ENCODE results near the gene MDC1. TPM values are rescaled to one million over a fixed set of nuclear protein-coding genes. Genes with fewer than 3 reads are reported as not detected.
A peak's percentile ranks its signal among the peaks of the same experiment; 100 is the strongest.

Gene MDC1
- polyA plus RNA-seq, 1 donor (not counting 4 experiments of a cell fraction or from before 2014, with no cell fraction given) = 6.9 TPM

DNA sequence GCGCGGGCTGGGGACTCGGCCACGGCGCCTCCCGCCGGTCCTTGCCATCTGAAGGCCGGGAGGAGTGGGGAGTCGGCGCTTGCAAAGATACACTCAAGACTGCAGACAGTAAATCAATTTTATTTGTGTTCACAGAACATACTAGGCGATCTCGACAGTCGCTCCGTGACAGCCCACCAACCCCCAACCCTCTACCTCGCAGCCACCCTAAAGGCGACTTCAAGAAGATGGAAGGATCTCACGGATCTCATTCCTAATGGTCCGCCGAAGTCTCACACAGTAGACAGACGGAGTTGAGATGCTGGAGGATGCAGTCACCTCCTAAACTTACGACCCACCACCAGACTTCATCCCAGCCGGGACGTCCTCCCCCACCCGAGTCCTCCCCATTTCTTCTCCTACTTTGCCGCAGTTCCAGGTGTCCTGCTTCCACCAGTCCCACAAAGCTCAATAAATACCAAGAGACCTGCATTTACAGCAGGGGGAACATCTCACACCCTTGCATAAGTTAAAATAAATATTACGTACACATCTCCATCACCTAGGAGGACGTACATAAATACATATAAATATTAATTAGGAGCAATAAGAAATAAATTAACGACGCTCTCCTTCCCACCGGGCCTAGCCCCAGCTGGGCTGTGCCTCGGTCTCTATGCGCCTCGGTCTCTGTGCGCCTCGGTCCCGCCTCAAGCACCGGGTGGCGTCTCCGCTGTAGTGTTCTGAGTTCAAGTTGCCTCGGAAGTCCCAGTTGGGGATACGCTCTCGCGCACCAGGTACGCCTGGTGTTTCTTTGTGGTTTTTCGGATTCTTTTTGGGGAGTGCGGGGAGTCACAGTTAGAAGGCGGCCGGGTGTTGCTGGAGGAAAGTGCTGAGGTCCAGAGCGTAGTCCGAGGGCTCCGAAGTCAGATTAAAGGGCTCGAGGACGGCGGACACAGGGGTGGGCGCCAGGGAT, 26.3 kb upstream of the MDC1 start:
- H2AFZ ChIP-seq (ENCODE audit: control insufficient read depth, low read length) = no peak overlapping the region
- no peaks in the 10 kb centered on the region for H3K27me3 ChIP-seq (ENCODE audit: control insufficient read depth, extremely low read depth, insufficient read depth, low read length)
- peaks cover 11% of the 10 kb centered on the region for H4K20me1 ChIP-seq (ENCODE audit: control insufficient read depth, extremely low read depth, insufficient read depth, low read length)
- H3K9ac ChIP-seq (ENCODE audit: control insufficient read depth, extremely low read depth, insufficient read depth, low read length) = peak overlapping the region; percentile 97
- no peak for DNase-seq (ENCODE audit: low read depth, low spot score)
- peak overlapping the region; percentile 72 for H3K4me2 ChIP-seq (ENCODE audit: control insufficient read depth, extremely low read depth, insufficient read depth, low read depth, low read length)
- H3K4me1 ChIP-seq (ENCODE audit: control insufficient read depth, extremely low read depth, insufficient read depth, low read length) = peaks cover 35% of the 10 kb centered on the region
- peaks cover 10% of the 10 kb centered on the region for H3K79me2 ChIP-seq (ENCODE audit: control insufficient read depth, insufficient read depth, low read length)
- no peaks in the 10 kb centered on the region for H3K9me3 ChIP-seq (ENCODE audit: control insufficient read depth, low read depth, low read length)
- FAIRE-seq = no peak
- dilution Hi-C loops (cut with MboI; ENCODE audit: extremely low pct_ligation_motif_present, low sequenced_read_pairs) = no loop called here
- H3K4me3 ChIP-seq (ENCODE audit: control insufficient read depth in 2 of 3, extremely low read depth in 1 of 3, insufficient read depth in 2 of 3, low read depth in 1 of 3, low read length in 3 of 3) = peak overlapping the region; percentile 71 to 98 (median 85)
- no peaks in the 10 kb centered on the region for H3K9me1 ChIP-seq (ENCODE audit: control insufficient read depth, extremely low read depth, insufficient read depth, low read length)
- H3K36me3 ChIP-seq (ENCODE audit: control insufficient read depth in 2 of 2, extremely low read depth in 1 of 2, insufficient read depth in 2 of 2, low read length in 2 of 2) = peaks cover 7 to 18% of the 10 kb centered on the region in 2 experiments
- peak overlapping the region; percentile 93 for H3K27ac ChIP-seq (ENCODE audit: control insufficient read depth, insufficient read depth, low read length)
- TF ChIP-seq, protein P1, sequence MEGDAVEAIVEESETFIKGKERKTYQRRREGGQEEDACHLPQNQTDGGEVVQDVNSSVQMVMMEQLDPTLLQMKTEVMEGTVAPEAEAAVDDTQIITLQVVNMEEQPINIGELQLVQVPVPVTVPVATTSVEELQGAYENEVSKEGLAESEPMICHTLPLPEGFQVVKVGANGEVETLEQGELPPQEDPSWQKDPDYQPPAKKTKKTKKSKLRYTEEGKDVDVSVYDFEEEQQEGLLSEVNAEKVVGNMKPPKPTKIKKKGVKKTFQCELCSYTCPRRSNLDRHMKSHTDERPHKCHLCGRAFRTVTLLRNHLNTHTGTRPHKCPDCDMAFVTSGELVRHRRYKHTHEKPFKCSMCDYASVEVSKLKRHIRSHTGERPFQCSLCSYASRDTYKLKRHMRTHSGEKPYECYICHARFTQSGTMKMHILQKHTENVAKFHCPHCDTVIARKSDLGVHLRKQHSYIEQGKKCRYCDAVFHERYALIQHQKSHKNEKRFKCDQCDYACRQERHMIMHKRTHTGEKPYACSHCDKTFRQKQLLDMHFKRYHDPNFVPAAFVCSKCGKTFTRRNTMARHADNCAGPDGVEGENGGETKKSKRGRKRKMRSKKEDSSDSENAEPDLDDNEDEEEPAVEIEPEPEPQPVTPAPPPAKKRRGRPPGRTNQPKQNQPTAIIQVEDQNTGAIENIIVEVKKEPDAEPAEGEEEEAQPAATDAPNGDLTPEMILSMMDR (optimal IDR thresholded peaks at IDR 0.05 in 1 of 3, IDR thresholded peaks at IDR 0.05 in 1 of 3, conservative IDR thresholded peaks at IDR 0.05 in 1 of 3; ENCODE audit: extremely low read depth in 1 of 3, insufficient read depth in 2 of 3, low read length in 3 of 3) = no peak
- TF ChIP-seq EZH2 (IDR thresholded peaks at IDR 0.05; ENCODE audit: low read length) = no peak

DNA sequence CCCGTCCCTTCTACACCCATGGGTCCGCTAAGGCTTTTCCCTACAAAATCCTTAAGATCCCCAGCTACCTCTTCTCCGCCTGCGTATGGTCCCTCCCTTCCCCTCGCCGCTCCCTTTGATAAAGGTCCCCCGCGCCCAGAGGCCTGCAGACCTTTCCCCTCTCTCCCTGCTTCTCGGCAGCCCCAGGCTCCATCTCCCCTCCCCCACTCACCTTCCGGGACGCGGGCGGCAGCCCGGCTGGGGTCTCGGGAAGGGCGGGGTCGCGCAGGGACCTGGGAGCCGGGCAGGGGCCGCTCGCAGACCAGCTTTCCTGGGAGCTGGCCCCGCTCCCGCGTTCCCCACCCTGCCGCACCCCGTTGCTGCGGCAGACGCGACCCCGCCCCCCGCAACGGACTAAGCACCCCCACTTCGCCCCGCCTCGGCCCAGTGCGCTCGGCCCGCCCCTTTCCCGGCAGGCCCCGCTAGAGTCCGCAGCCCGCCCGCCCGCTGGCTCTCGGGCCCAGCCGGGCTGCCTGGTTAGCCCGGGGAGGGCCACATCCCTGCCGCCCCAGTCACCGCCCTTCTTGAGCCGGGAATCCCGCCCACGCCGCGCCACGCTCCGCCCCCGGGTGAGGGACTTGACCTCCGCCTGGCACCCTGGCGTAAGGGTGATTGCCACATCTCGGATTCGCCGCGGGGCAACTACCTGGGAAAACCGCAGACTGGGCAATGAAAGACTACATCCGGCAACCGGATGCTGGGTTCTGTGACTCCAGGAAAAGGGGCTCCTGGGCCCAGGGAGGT, 25.4 kb upstream of the MDC1 start, which contains the start of gene FLOT1:
Gene FLOT1, minus strand, starts transcription at position 372 of the 783 bp plus-strand sequence. CDS start 498 bp downstream, outside the sequence.
- H3K9ac ChIP-seq (ENCODE audit: control insufficient read depth, extremely low read depth, insufficient read depth, low read length) = peak within 1 kb of the TSS; percentile 97
- dilution Hi-C loops (cut with MboI; ENCODE audit: extremely low pct_ligation_motif_present, low sequenced_read_pairs) = no loop called here
- H2AFZ ChIP-seq (ENCODE audit: control insufficient read depth, low read length) = no peak within 1 kb of the TSS

More for the DNA sequence above, 25.4 kb upstream of the MDC1 start, which contains the start of gene FLOT1:
- no peaks in the 10 kb centered on the region for H3K27me3 ChIP-seq (ENCODE audit: control insufficient read depth, extremely low read depth, insufficient read depth, low read length)
- no peak for TF ChIP-seq EZH2 (IDR thresholded peaks at IDR 0.05; ENCODE audit: low read length)
- TF ChIP-seq, protein P1 (optimal IDR thresholded peaks at IDR 0.05 in 1 of 3, IDR thresholded peaks at IDR 0.05 in 1 of 3, conservative IDR thresholded peaks at IDR 0.05 in 1 of 3; ENCODE audit: extremely low read depth in 1 of 3, insufficient read depth in 2 of 3, low read length in 3 of 3) = no peak
- H3K27ac ChIP-seq (ENCODE audit: control insufficient read depth, insufficient read depth, low read length) = peak within 1 kb of the TSS; percentile 93
- peak; percentile 77 for DNase-seq (ENCODE audit: low read depth, low spot score)
- H3K4me1 ChIP-seq (ENCODE audit: control insufficient read depth, extremely low read depth, insufficient read depth, low read length) = peaks cover 32% of the 10 kb centered on the region
- no peaks in the 10 kb centered on the region for H3K9me3 ChIP-seq (ENCODE audit: control insufficient read depth, low read depth, low read length)
- H3K4me2 ChIP-seq (ENCODE audit: control insufficient read depth, extremely low read depth, insufficient read depth, low read depth, low read length) = peak within 1 kb of the TSS; percentile 72
- H3K36me3 ChIP-seq (ENCODE audit: control insufficient read depth in 2 of 2, extremely low read depth in 1 of 2, insufficient read depth in 2 of 2, low read length in 2 of 2) = peaks cover 7 to 18% of the 10 kb centered on the region in 2 experiments
- H3K79me2 ChIP-seq (ENCODE audit: control insufficient read depth, insufficient read depth, low read length) = peaks cover 10% of the 10 kb centered on the region
- peaks cover 11% of the 10 kb centered on the region for H4K20me1 ChIP-seq (ENCODE audit: control insufficient read depth, extremely low read depth, insufficient read depth, low read length)
- peak within 1 kb of the TSS; percentile 71 to 98 (median 85) for H3K4me3 ChIP-seq (ENCODE audit: control insufficient read depth in 2 of 3, extremely low read depth in 1 of 3, insufficient read depth in 2 of 3, low read depth in 1 of 3, low read length in 3 of 3)
- no peaks in the 10 kb centered on the region for H3K9me1 ChIP-seq (ENCODE audit: control insufficient read depth, extremely low read depth, insufficient read depth, low read length)
- FAIRE-seq = no peak

Data from keratinocyte (primary cell).